GM19035 (cell line): Measurements from ENCODE around the gene FBXO41.

ENCODE experiments used
- ATAC-seq: cut with Tn5 transposase; IDR thresholded peaks from one replicate; pipeline ENCODE4 v1.9.1; 2021; ENCODE audit not compliant: unreplicated experiment

FBXO41 gene

GRCh38 chr2:73215254-73215653, 69.0 kb downstream of the FBXO41 start:
- ATAC-seq, result no peak

DNA sequence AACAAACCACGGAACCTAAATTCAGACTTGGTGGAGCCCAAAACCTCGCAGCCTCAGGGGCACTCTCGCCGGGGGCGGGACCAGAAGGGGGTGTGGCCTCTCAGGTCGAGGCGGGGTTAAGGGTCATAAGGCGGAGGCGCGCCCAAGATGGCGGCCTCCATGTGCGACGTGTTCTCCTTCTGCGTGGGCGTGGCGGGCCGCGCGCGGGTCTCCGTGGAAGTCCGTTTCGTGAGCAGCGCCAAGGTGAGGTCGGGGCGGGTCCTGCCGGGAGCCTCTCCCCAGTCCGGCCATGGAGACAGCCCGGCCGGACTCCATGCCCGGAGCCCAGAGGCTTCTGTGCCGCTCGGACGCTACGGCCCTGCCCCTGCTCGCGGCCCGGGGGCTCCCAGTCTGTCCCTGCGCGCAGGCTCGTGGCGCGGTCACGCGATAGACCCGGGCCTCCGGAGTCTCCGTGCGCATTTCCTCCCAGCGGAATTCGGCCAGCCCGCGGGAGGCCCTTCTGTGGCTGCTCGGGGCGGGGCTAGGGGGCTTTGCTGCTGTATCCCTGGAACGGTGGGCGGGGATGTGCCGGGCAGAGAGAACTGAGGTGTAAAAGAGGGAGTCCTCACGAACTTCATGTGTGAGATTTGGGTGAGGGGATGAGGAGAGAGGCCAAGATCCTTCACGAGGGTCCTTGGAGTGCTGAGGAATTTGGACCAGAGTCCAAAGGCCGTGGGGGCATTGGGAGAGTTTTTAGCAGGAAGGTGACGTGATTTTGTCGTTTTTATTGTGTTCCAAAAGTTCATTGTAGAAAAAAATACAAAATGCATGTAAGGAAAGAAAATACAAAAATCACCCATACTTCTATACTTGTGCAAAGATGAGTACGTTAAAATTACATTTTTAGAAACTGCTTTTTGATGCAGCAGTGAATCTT, 69.9 kb downstream of the FBXO41 start, which contains the start of gene SMYD5:
SMYD5 (plus strand) TSS at position 126 of the 916 bp plus-strand sequence; CDS start at position 148, 22 bp downstream.
- ATAC-seq, result peak; percentile 94

GRCh38 chr2:73212448-73213176, 71.7 kb downstream of the FBXO41 start:
- ATAC-seq, result peak; percentile 57

GRCh38 chr2:73212098-73212447, 72.2 kb downstream of the FBXO41 start:
- no peak for ATAC-seq

GRCh38 chr2:73210696-73211095, 73.6 kb downstream of the FBXO41 start:
- ATAC-seq, result no peak

- ATAC-seq, result no peak
Measured at GRCh38 chr2:73210019-73210418, 74.3 kb downstream of the FBXO41 start.

DNA sequence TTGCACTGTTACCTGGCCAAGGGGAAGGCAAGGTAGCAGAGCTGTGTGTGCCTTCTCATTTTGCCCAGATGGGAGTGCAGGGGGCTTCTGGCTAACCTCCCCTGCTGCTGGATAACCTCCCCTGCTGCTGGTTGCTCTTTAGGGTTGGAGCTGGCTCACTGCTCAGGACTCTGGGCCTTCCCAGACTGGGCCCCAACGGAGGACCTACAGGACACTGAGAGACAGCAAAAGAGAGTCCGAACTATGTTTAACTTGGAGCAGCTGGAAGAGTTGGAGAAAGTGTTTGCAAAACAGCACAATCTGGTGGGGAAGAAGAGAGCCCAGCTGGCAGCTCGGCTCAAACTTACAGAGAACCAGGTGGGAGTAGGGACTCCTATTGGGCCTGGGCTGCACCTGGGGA, 76.0 kb downstream of the FBXO41 start:
- ATAC-seq, result no peak

DNA sequence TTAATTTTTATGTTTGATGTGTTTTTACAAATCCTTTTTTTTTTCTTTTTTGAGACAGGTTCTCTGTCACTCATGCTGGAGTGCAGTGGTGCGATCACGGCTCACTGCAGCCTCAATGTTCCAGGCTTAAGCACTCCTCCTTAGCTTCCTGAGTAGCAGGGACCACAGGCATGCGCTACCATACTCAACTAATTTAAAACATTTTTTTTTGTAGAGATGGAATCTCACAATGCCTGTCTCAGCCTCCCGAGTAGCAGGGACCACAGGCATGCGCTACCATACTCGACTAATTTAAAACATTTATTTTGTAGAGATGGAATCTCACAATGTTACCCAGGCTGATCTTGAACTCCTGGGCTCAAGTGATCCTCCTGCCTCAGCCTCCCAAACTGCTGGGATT, 78.7 kb downstream of the FBXO41 start:
- no peak for ATAC-seq
